Measurements from ENCODE around the gene GNPAT.

Gene GNPAT

DNA sequence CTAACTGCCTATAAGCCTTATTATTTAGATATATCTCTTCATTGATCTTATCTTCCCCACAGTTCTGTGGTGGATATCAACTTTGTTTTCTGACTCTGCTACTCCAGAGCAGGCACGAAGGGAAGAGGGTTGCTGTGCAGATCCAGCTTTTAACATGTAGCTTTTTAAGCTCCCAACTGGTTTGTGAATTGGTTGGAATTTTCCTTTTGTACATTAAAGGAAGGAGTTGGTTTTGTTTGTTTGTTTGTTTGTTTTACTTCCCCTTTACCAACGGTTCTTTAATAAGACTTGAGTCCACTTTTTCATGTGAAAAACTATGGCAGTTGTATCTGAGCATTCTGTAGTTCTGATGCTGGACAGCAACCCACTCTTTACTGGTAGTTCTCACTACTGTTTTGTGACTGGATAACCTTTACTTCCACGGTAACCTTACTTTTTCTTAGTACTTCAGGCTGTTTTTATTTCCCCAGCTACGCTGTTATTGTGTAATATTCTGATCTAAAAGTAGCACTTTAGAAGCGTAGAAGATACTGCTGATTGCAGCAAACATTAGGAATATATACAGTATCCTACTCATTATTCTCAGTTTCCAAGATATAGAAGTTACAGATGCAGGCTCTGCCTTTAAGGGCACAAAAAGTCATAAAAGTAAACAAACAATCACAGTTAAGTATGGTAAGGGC, 1.6 kb downstream of the GNPAT start:
- TF ChIP-seq POLR2A (IDR thresholded peaks at IDR 0.05; ENCODE audit: low read depth, low read length) = no peak
- FAIRE-seq = no peak
- DNase-seq (ENCODE audit: insufficient read length, low spot score) = no peak

DNA sequence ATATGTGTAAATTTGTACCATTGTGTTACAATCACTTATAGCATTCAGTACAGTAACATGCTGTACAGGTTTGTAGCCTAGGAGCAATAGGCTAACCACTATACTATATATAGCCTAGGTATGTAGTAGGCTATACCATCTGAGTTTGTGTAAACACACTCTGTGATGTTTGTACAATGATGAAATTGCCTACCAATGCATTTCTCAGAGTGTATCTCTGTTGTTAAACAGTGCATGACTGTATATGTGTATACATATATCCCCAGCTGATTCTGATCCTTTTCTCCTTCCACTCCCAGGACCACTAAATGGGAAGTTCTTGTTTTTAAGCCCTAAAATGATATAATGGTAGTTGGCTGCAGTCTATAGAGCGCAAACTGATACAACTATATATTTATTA, 7.8 kb downstream of the GNPAT start:
- TF ChIP-seq POLR2A (IDR thresholded peaks at IDR 0.05; ENCODE audit: low read depth, low read length) = no peak
- FAIRE-seq = no peak
- no peak for DNase-seq (ENCODE audit: insufficient read length, low spot score)

DNA sequence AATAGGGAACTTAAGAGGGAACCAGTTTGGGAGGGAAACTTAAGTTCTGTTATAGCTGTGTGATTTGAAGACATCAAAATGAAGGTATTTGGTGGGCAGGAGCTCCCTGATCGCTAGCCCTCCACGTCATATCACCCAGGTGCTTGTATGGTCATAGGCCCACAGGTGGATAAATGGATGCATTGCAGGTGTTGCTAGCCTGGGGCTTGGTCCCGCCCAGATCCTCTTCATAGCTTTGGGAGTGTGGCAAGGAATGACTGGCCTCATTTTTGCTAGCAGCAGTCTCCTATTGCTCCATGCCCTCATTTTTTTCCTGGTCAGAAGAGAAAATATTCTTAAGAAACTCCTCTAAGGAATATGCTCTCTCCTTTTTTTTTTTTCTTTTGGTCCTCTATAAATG, 11.3 kb downstream of the GNPAT start:
- no peak for TF ChIP-seq POLR2A (IDR thresholded peaks at IDR 0.05; ENCODE audit: low read depth, low read length)
- DNase-seq (ENCODE audit: insufficient read length, low spot score) (no peak), FAIRE-seq (no peak)

DNA sequence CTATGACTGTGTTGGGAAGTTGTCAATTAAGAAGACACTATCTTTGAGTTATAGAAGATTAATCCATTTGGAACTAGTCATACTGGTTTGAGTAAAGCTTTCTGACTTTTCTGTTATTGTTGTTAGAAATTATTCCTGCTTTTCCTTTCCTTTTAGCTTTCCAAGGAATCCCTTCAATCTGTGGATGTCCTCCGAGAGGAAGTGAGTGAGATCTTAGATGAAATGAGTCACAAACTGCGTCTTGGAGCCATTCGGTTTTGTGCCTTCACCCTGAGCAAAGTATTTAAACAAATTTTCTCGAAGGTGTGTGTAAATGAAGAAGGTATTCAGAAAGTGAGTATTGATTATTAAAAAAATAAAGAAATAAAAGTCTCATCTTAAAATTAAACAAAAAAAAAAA, 19.3 kb downstream of the GNPAT start:
- no peak for TF ChIP-seq POLR2A (IDR thresholded peaks at IDR 0.05; ENCODE audit: low read depth, low read length)
- no peak for FAIRE-seq
- no peak for DNase-seq (ENCODE audit: insufficient read length, low spot score)

DNA sequence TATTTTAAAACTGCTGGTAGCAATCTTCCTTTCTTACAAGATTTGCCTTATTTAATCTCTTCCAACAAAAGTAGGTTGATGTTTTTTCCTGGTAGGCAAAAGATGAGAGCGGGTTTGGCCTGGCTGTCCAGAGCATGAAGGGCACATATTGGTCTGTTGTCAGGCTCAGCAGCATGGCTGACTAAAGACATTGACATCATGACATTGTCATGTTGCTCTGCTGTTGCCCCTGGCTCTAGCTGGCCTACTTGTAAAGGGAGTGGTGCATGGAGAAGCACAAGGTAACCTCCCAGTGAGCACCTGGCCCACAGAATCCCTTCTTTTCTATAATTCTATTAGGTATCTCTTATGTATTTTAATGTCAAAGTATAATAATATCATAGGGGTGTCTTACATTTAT, 23.6 kb downstream of the GNPAT start:
- TF ChIP-seq POLR2A (IDR thresholded peaks at IDR 0.05; ENCODE audit: low read depth, low read length) = no peak
- FAIRE-seq (no peak), DNase-seq (ENCODE audit: insufficient read length, low spot score) (no peak)

DNA sequence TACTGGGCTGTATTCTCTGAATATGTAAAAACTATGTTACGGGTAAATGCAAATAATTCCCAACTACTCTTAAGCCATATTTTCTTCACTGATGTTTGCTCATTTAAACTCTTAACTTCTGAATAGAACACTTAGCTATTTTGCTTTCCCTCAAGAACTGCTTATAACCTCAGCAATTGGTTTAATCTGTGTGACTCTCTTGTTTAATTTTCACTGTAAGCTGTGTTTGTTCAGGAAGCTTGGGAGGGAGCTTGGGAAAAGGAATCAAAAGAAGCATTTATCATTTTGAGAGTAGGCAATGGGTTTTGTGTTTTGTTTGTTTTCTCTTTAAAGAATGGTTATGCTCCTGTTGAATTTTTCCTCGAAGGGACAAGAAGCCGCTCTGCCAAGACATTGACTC, 24.4 kb downstream of the GNPAT start:
- FAIRE-seq = no peak

DNA sequence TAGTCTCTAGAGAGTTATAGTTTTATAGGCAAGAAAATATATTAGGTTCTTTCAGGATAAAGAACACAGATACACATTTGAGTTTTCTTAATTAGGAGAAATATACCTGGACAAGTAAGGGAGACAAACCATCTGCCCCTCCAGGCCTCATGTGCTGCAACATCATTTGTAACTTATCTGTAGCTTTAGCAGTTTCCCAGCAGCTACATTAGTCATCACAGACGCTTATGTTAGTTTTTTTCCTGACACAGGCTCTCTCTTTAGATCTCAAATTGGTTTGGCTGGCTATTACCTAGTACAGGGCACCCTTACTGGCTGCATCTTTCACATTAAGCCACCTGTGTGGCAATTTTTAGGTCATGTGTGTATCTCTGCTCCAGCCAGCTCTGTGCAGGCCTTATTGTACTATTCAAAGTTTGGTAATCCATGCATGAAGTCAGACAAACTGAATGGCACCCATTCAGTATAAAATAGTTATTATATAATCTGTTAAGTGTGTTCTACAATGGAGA, 25.9 kb downstream of the GNPAT start:
- TF ChIP-seq POLR2A (IDR thresholded peaks at IDR 0.05; ENCODE audit: low read depth, low read length) = no peak
- no peak for FAIRE-seq
- no peak for DNase-seq (ENCODE audit: insufficient read length, low spot score)

More for the DNA sequence above, 24.4 kb downstream of the GNPAT start:
- TF ChIP-seq POLR2A (IDR thresholded peaks at IDR 0.05; ENCODE audit: low read depth, low read length) = no peak
- no peak for DNase-seq (ENCODE audit: insufficient read length, low spot score)

DNA sequence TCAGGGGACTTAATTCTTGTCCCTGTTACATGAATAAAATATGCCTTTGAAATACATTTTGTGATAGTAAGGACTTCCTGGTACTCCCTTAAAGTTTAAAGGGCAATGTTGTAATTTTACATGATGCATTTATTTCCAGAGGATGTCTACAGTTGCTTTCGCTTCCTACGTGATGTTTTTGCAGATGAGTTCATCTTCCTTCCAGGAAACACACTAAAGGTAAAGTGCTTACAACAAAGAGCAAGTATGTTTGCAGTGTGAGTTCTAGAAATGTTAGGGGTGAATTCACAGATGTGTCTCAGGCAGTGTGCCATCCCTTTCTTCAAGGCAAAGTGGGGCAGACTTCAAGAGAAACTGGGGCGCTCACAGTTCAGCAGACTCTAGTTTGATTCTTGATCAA, 31.2 kb downstream of the GNPAT start:
- FAIRE-seq = no peak
- no peak for TF ChIP-seq POLR2A (IDR thresholded peaks at IDR 0.05; ENCODE audit: low read depth, low read length)
- no peak for DNase-seq (ENCODE audit: insufficient read length, low spot score)

DNA sequence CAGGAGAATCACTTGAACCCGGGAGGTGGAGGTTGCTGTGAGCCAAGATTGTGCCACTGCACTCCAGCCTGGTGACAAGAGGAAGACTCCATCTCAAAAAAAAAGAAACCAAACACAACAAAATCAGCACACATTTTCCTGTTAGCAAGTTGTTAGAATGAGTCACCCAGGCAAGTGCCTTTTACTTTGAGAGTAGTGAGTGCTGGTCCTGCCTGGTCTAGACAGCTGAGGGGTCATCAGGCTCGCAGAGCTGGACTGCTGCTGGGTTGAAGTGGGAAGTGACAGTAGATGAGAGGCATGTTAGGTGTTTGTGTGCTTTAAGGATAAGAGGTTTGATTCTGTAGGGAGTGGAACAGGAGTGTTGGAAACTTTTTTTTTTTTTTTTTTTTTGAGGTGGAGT, 31.9 kb downstream of the GNPAT start:
- TF ChIP-seq POLR2A (IDR thresholded peaks at IDR 0.05; ENCODE audit: low read depth, low read length) = no peak
- DNase-seq (ENCODE audit: insufficient read length, low spot score) = peak; percentile 29
- FAIRE-seq = no peak

DNA sequence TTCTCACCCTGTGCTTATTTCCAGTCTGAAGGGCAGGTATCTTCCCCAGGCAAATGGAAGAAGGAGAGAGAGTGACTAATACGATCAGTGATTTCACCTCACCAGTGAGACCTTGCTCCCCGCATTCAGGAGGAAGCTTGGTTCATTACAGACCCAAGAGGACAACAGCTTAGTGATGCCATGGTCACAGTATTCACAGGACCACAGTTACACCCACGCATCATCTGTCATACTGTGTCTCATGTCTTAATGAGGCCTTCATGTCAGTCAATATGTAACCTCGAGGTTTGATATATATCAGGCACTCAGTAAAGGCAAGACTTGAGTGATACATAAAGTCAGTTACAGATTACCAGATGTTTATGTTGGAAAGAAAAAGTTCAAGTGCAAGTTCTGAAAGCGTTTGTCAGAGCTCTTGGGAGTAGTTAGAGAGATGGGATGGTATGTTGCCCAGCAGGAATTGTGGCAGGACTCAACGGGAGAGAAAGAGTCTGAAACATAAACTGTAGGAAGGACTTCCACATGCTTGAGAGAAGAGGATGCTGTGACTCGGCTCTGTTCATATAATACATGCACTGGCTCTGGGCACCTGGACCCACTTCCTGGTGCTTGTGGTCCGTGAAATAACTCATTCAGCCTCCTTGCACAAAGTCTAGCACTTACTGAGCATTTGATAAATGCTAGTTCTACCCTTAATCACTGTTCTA, 33.3 kb downstream of the GNPAT start:
- FAIRE-seq (no peak), DNase-seq (ENCODE audit: insufficient read length, low spot score) (no peak)
- TF ChIP-seq POLR2A (IDR thresholded peaks at IDR 0.05; ENCODE audit: low read depth, low read length) = no peak

DNA sequence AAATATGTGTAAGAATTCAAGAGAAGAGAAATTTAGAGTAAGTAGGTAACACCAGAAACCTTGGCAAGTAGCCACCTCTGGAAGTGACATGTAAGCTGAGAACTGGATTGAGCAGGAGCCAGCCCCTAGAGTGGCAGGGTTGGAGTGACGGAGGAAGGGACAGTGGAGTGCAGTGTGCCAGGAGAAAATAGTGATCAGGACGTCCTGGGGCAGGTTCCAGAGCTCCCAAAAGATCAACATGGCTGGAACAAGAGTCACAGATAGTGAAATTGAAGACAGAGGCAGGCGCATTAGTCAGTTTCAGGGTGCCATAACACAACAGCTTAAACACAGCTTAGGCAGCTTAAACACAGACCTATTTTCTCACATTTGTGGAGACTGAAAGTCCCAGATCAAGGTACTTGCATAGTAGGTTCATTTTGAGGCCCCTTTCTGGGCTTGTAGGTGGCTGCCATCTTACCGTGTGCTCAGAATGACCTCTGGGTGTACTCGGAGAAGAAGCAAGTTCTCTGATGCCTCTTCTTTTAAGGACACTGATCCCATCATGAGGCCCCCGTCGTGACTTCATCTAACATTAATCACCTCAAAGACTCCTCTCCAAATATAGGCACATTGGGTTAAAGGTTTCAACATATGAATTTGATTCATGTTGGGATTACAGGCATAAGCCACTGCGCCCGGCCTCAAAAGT, 37.2 kb downstream of the GNPAT start:
- no peak for DNase-seq (ENCODE audit: insufficient read length, low spot score)

DNA sequence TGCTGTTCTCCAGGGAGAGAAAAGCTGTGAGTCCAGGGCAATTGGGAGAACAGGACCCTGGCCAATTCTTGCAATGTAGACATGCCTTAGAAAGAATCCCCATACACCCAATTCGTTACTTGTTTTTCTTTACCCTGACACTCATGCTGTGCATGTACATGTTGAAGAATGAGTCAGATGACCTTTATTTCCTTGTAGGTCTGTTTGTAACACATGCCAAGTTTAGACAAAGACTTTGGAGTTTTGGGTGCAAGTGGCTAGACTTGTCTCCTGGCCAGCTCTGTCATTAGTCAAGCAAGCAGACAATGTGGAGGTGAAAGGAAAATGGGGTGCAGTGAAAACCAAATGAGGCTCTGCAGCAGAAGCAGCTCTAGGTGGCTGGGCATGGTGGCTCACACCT, 38.1 kb downstream of the GNPAT start:
- FAIRE-seq (no peak), DNase-seq (ENCODE audit: insufficient read length, low spot score) (peak; percentile 31)
- no peak for TF ChIP-seq POLR2A (IDR thresholded peaks at IDR 0.05; ENCODE audit: low read depth, low read length)

More for the DNA sequence above, 37.2 kb downstream of the GNPAT start:
- no peak for TF ChIP-seq POLR2A (IDR thresholded peaks at IDR 0.05; ENCODE audit: low read depth, low read length)
- no peak for FAIRE-seq

DNA sequence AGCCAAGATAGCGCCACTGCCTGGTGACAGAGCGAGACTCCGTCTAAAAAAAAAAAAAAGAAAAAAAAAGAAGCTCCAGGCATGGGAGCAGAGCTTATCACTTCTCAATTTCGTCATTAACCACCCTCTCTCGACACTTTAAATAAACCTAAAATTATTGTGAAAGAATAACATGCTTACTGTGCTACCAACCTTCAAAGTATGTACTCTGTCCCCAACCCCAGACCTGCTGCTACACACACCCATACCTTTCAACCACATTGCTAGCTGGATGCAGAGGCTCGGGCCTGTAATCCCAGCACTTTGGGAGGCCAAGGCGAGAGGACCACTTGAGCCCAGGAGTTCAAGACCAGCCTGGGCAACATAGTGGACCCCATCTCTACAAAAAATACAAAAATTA, 38.7 kb downstream of the GNPAT start:
- DNase-seq (ENCODE audit: insufficient read length, low spot score) (no peak), FAIRE-seq (no peak)
- TF ChIP-seq POLR2A (IDR thresholded peaks at IDR 0.05; ENCODE audit: low read depth, low read length) = no peak

DNA sequence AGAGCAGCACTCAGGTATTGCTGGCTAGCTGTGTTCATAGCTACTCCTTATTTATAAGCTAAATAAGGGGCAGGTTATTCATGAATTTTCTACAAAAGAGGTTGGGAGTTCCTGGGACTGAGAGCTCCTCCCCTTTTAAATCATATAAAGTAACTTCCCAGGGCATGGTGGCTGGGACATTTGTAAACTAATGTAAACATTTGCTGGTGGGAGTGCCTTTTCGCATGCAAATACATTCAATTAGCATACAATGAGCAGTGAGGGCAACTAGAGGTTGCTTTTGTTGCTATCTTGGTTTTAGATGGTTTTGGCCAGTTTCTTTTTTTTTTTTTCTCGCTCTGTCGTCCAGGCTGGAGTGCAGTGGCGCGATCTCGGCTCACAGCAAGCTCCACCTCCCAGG, 43.4 kb downstream of the GNPAT start:
- FAIRE-seq = no peak
- no peak for DNase-seq (ENCODE audit: insufficient read length, low spot score)
- TF ChIP-seq POLR2A (IDR thresholded peaks at IDR 0.05; ENCODE audit: low read depth, low read length) = no peak
